GM12874 (cell line): ENCODE results near the gene CST1.

Experiments
- CTCF ChIP-seq: IDR thresholded peaks from 2 replicates; pipeline ENCODE4 v1.5.1; 2011; ENCODE audit warnings: low read depth, mild to moderate bottlenecking, control low read depth, low read length, moderate library complexity; ENCODE audit not compliant: insufficient read depth

The CST1 gene

DNA sequence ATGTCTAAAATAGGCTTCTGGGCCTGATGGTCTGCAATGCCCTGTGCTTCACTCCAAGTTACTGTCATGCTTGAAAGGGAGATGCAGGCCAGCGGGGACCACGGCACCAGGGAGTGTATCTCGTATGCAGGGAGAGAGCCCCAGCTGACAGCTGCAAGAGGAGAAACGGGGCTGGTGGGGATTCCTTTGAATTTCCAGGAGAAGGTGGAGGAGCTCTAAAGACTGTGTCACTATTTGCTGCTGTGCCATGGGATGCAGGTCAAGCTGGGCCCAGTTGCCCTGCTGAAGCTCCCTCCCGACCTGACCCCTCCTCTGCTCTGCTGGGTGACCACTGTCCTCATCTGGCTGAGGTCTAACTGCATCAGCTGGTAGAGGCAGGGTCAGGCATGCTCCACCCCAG is 989 bp downstream of the CST1 start:
- TF ChIP-seq CTCF = no peak

DNA sequence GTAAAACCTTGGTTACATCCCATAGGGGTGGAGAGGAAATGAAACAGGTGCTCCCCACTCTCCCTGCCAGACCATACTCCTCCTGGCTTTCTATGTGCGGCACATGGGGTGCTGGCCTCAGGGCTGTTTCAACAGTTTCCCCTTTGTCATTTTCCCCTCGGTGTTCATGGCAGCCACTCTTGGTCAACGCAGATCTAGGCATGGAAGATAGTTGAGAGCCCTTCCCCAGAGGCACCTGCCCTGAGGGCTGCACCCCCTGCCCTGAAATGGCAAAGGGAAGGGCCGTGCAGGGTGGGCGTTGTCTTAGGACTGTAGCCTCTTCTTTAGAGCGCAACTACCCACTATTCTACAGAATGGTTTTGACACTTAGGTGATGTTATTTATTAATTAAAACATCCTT is 4.4 kb downstream of the CST1 start:
- no peak for TF ChIP-seq CTCF

DNA sequence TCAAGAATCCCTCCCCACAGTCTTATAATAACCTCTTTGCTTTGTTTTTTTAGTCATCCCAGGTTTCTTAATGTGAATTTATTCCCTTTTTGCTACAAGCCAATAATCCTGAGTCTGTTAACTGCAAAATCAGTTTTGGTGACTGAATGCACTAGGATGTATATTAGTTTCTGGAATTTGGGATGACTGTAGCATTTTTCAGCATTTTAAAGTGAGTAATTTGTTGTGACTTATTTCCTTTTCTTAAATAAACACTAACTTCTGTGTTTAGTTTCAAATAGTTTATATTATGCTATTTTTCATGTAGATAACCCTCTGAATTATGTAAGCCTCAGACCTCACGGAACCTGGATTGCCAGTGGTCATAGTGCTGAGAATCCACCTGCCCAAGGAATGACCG is 5.5 kb downstream of the CST1 start:
- TF ChIP-seq CTCF = no peak

- TF ChIP-seq CTCF = no peak
Measured at GRCh38 chr20:23744817-23745216, 5.9 kb downstream of the CST1 start.

GRCh38 chr20:23727016-23727415 is 23.7 kb downstream of the CST1 start:
- TF ChIP-seq CTCF = no peak

DNA sequence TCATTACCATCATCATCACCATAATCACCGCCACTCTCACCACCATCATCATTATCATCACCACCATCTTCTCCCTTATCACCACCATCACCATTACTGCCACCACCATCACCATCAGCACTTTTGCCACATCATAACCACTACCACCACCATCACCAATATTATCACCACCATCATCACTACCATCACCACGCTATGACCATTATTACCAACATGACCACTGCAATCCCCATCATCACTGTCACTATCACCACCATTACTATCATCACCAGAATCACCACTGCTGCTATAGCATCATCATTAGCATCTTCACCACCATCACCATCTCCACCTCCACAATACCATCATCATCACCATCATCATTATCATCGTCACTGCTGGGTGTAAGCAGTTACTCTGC is 25.6 kb downstream of the CST1 start:
- TF ChIP-seq CTCF = no peak

DNA sequence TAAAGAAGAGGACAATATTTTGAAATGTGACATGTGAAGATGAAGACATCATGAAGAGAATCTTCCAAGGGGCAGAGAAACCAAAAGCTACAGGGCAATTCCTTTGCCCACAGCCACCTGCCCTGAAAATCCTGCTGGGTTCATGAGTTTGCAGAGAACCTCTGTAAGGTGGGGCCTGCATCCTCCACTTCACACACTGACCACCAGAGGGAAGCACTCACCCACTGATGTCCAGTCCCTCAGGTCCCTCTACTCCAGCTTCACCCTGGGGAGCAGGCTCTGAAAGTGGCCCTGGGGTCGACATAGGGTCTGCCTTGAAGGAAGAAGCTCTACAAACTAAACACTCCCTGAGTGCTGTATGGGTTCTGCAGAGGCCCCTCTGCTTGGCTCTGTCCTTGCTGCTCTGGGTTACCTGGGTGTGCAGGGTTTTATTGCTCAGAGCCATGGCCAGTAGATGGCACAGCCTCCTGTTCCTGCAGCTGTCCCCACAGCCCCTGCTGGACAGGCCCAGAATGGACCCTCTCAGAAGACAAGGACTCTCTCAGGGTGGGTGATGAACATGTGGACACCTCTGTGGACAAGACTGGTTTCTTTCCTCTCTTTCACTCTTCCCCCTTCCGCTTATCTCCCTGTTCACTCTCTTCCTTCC is 27.0 kb downstream of the CST1 start:
- TF ChIP-seq CTCF = peak; percentile 61; the same call in 1 of the 2 replicates
